DMS79 treated with DMSO at 0.1 percent for 48 hours (cell line): ENCODE results near the gene PEX1.
"Not testable (repeated sequence)": the region's sequence is repeated elsewhere in the genome, so short reads cannot be mapped to it uniquely, and the experiment has no call there.

ENCODE experiments used
- DNase-seq: peaks from one replicate; lab custom pipeline; 2025; lab: John Stamatoyannopoulos, UW

The PEX1 gene

GRCh38 chr7:92460510-92460909 lies 67.8 kb downstream of the PEX1 start:
- DNase-seq = no peak

- peak; percentile 23 for DNase-seq
Measured at GRCh38 chr7:92460109-92460508, 68.2 kb downstream of the PEX1 start.

- no peak for DNase-seq
Measured at GRCh38 chr7:92456236-92456635, 72.1 kb downstream of the PEX1 start.

- DNase-seq = no peak
Measured at GRCh38 chr7:92451645-92452044, 76.7 kb downstream of the PEX1 start.

GRCh38 chr7:92448205-92448747 lies 80.0 kb downstream of the PEX1 start:
- DNase-seq = peak; percentile 57

- no peak for DNase-seq
Measured at GRCh38 chr7:92447345-92448204, 80.7 kb downstream of the PEX1 start, which contains the start of gene GATAD1. TSS of gene GATAD1 (plus strand) at chr7:92447482. CDS start at chr7:92447730, 248 bp downstream.

GRCh38 chr7:92446869-92447344 lies 81.4 kb downstream of the PEX1 start:
- peak; percentile 91 for DNase-seq

GRCh38 chr7:92442720-92443119 lies 85.6 kb downstream of the PEX1 start:
- not testable (repeated sequence) for DNase-seq

- DNase-seq = no peak
Measured at GRCh38 chr7:92437956-92438491, 90.3 kb downstream of the PEX1 start.
